Neural cell (in vitro differentiated cells): ENCODE results near the gene SIGLEC1. TPM values are rescaled to one million over a fixed set of nuclear protein-coding genes. Genes with fewer than 3 reads are reported as not detected.

Source experiments
- H2AFZ ChIP-seq: fragments of 200-600, 300-800 bp; sonication (generic), shearing (Covaris generic); 2 replicates; pipeline ENCODE4 v1.6.0; 2014; ENCODE audit warnings: low read depth, mild to moderate bottlenecking, antibody characterized with exemption, low read length, moderate library complexity
- H3F3A ChIP-seq: fragments of 200-600 bp; shearing (Covaris generic); 2 replicates; pipeline ENCODE4 v1.6.1; 2016; ENCODE audit warnings: mild to moderate bottlenecking, moderate library complexity, mixed read lengths, antibody characterized with exemption, low read length; ENCODE audit not compliant: insufficient read depth, poor library complexity, severe bottlenecking
- H3K27ac ChIP-seq: fragments of 200-600, 300-800 bp; sonication (generic), shearing (Covaris generic); 2 replicates; pipeline ENCODE4 v1.5.1; 2014; ENCODE audit warnings: mild to moderate bottlenecking, low read length, moderate library complexity
- H3K27me3 ChIP-seq: fragments of 300-800, 200-600 bp; sonication (generic), shearing (Covaris generic); 2 replicates; pipeline ENCODE4 v1.6.0; 2014; ENCODE audit warnings: mild to moderate bottlenecking, low read depth, low read length, moderate library complexity; ENCODE audit not compliant: insufficient read depth
- H3K36me3 ChIP-seq: fragments of 300-800, 200-600 bp; sonication (generic), shearing (Covaris generic); 2 replicates; pipeline ENCODE4 v1.5.1; 2014; ENCODE audit warnings: mild to moderate bottlenecking, antibody characterized with exemption, low read length, moderate library complexity; ENCODE audit not compliant: insufficient read depth
- H3K4me2 ChIP-seq: fragments of 300-800, 200-600 bp; sonication (generic), shearing (Covaris generic); 2 replicates; pipeline ENCODE4 v1.6.0; 2014; ENCODE audit warnings: mild to moderate bottlenecking, low read length
- H3K4me3 ChIP-seq: fragments of 300-800, 200-600 bp; sonication (generic), shearing (Covaris generic); 2 replicates; pipeline ENCODE4 v1.5.1; 2014; ENCODE audit warnings: mild to moderate bottlenecking, low read length, moderate library complexity
- H3K79me2 ChIP-seq: fragments of 200-600 bp; shearing (Covaris generic); replicated peaks from 2 replicates; pipeline ENCODE4 v1.6.0; 2014; ENCODE audit warnings: mild to moderate bottlenecking, low read length, moderate library complexity; ENCODE audit not compliant: insufficient read depth
- H3K9ac ChIP-seq: fragments of 300-800, 200-600 bp; sonication (generic), shearing (Covaris generic); 2 replicates; pipeline ENCODE4 v1.6.1; 2016; ENCODE audit warnings: mild to moderate bottlenecking, low read length, mixed read lengths
- H3K9me2 ChIP-seq: fragments of 200-600 bp; shearing (Covaris generic); 2 replicates; pipeline ENCODE4 v1.6.1; 2016; ENCODE audit warnings: mild to moderate bottlenecking, low read length, mixed read lengths; ENCODE audit not compliant: insufficient read depth
- H3K9me3 ChIP-seq: fragments of 200-600, 300-800 bp; sonication (generic), shearing (Covaris generic); 2 replicates; pipeline ENCODE4 v1.6.1; 2016; ENCODE audit warnings: mild to moderate bottlenecking, mixed run types, low read length, moderate library complexity, mixed read lengths
- H4K20me1 ChIP-seq: fragments of 200-600 bp; shearing (Covaris generic); 2 replicates; pipeline ENCODE4 v1.6.1; 2016; ENCODE audit warnings: mild to moderate bottlenecking, mixed run types; ENCODE audit not compliant: insufficient read depth
- CTCF ChIP-seq: fragments of 450-650 bp; IDR thresholded peaks from 2 replicates; pipeline ENCODE4 v1.5.1; 2014; ENCODE audit warnings: antibody characterized with exemption, mild to moderate bottlenecking, moderate library complexity; ENCODE audit not compliant: poor library complexity, severe bottlenecking
- EP300 ChIP-seq: fragments of 450-650 bp; conservative IDR thresholded peaks from 2 replicates; pipeline ENCODE4 v1.6.1; 2014; ENCODE audit warnings: antibody characterized with exemption, mild to moderate bottlenecking, moderate library complexity; ENCODE audit not compliant: poor library complexity, severe bottlenecking
- EZH2 ChIP-seq: fragments of 200-600, 300-800 bp; shearing (Covaris generic), sonication (generic); IDR thresholded peaks from 2 replicates; pipeline ENCODE4 v1.6.1; 2014; ENCODE audit warnings: antibody characterized with exemption, low read length, borderline replicate concordance, mild to moderate bottlenecking; ENCODE audit not compliant: insufficient read depth, poor library complexity, severe bottlenecking
- MXI1 ChIP-seq: fragments of 450-650 bp; conservative IDR thresholded peaks from 2 replicates; pipeline ENCODE4 v1.6.1; 2014; ENCODE audit warnings: antibody characterized with exemption, mild to moderate bottlenecking; ENCODE audit not compliant: poor library complexity, severe bottlenecking
- POLR2AphosphoS5 ChIP-seq: IDR thresholded peaks from 2 replicates; pipeline ENCODE4 v1.6.1; 2012
- RAD21 ChIP-seq: fragments of 450-650 bp; conservative IDR thresholded peaks from 2 replicates; pipeline ENCODE4 v1.6.1; 2014; ENCODE audit warnings: antibody characterized with exemption, mild to moderate bottlenecking, moderate library complexity
- REST ChIP-seq: IDR thresholded peaks from 2 replicates; pipeline ENCODE4 v1.6.1; 2012; ENCODE audit warnings: borderline replicate concordance
- SMC3 ChIP-seq: fragments of 450-650 bp; conservative IDR thresholded peaks from 2 replicates; pipeline ENCODE4 v1.6.1; 2014; ENCODE audit warnings: antibody characterized with exemption, mild to moderate bottlenecking, moderate library complexity; ENCODE audit not compliant: poor library complexity
- TAF1 ChIP-seq: IDR thresholded peaks from 2 replicates; pipeline ENCODE4 v1.6.1; 2012; ENCODE audit warnings: low read depth
- polyA plus RNA-seq: library from polyadenylated mRNA; depleted of rRNA; stranded (reverse); fragments of >200 nt; gene quantifications from 2 replicates; pipeline ENCODE4 v1.2.3, GENCODE V29; 2014

Gene SIGLEC1
- polyA plus RNA-seq, 1 donor from 2014 or later = 0.12 TPM

DNA sequence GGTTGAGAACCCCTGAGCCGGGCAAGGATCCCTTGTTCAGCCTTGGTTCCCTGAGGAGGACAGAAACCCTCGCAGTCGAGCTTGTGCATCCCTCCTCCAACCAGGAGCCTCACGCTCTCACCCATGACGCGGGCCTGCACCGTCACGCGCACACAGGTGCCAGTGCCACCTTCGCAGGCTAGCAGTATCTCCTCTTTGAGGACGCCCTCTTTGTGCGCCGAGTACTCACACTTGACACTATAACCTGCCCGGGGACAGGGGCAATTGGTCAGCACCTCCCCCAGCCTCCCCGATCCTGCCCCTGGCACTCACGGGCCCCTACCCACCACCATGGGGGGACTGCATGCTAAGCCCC, 41.9 kb upstream of the SIGLEC1 start:
- no peak overlapping the region for H3K9ac ChIP-seq
- no peaks in the 10 kb centered on the region for H3K9me2 ChIP-seq
- no peaks in the 10 kb centered on the region for H4K20me1 ChIP-seq
- no peaks in the 10 kb centered on the region for H3K79me2 ChIP-seq
- H3K27ac ChIP-seq = no peak overlapping the region
- no peak overlapping the region for H3K4me2 ChIP-seq
- no peak overlapping the region for H2AFZ ChIP-seq
- TF ChIP-seq MXI1 = no peak
- no peak for TF ChIP-seq SMC3
- peaks cover 33% of the 10 kb centered on the region for H3K27me3 ChIP-seq
- H3K36me3 ChIP-seq = no peaks in the 10 kb centered on the region
- no peak overlapping the region for H3K4me3 ChIP-seq
- no peaks in the 10 kb centered on the region for H3F3A ChIP-seq
- no peaks in the 10 kb centered on the region for H3K9me3 ChIP-seq

GRCh38 chr20:3753501-3754275, 41.3 kb upstream of the SIGLEC1 start:
- H3K79me2 ChIP-seq = no peaks in the 10 kb centered on the region
- no peaks in the 10 kb centered on the region for H3K36me3 ChIP-seq
- H3K27ac ChIP-seq = no peak overlapping the region
- H3K27me3 ChIP-seq = peaks cover 38% of the 10 kb centered on the region
- no peaks in the 10 kb centered on the region for H3K9me2 ChIP-seq
- no peaks in the 10 kb centered on the region for H3F3A ChIP-seq
- H3K9me3 ChIP-seq = no peaks in the 10 kb centered on the region
- H3K4me2 ChIP-seq = no peak overlapping the region
- TF ChIP-seq POLR2AphosphoS5 = no peak
- no peak for TF ChIP-seq EP300
- TF ChIP-seq MXI1 = no peak
- no peak for TF ChIP-seq RAD21
- TF ChIP-seq TAF1 = no peak
- TF ChIP-seq SMC3 = no peak
- TF ChIP-seq EZH2 = no peak
- TF ChIP-seq CTCF = no peak
- TF ChIP-seq REST = no peak
- H3K4me3 ChIP-seq = no peak overlapping the region
- H2AFZ ChIP-seq = no peak overlapping the region
- no peak overlapping the region for H3K9ac ChIP-seq
- no peaks in the 10 kb centered on the region for H4K20me1 ChIP-seq
